ENCODE results near the gene VAMP4.
A peak's percentile ranks its signal among the peaks of the same experiment; 100 is the strongest.

The VAMP4 gene

GRCh38 chr1:171654942-171655745 is 86.7 kb downstream of the VAMP4 start:
- Histone ChIP-seq H3K4me2 (ENCODE audit: low read depth, low read length) (peak overlapping the region; percentile 23; the same call in 1 of the 2 replicates), H3F3A (ENCODE audit: insufficient read depth, low read length) (no peaks in the 10 kb centered on the region), H3K4me1 (ENCODE audit: low read length) (no peaks in the 10 kb centered on the region), H3K9ac (ENCODE audit: low read length) (no peak overlapping the region), H3K9me2 (replicated peaks; ENCODE audit: insufficient read depth, low read length) (no peaks in the 10 kb centered on the region), H2AFZ (ENCODE audit: low read length) (peak overlapping the region; percentile 43), H3K27me3 (replicated peaks; ENCODE audit: insufficient read depth, low read length) (no peaks in the 10 kb centered on the region), H3K79me2 (ENCODE audit: low read length) (no peaks in the 10 kb centered on the region), H3K4me3 (ENCODE audit: low read length) (no peak overlapping the region), H3K36me3 (replicated peaks; ENCODE audit: insufficient read depth, low read length) (no peaks in the 10 kb centered on the region), H4K20me1 (ENCODE audit: insufficient read depth, low read length) (no peaks in the 10 kb centered on the region), H3K9me3 (replicated peaks; ENCODE audit: insufficient read depth, low read length) (no peaks in the 10 kb centered on the region), H3K27ac (ENCODE audit: low read length) (no peak overlapping the region)
- TF ChIP-seq CTCF (IDR thresholded peaks at IDR 0.05; ENCODE audit: low read length) = peak; percentile 94
- no peak for TF ChIP-seq EZH2 (optimal IDR thresholded peaks at IDR 0.05; ENCODE audit: low read depth, low read length)
- no peak for TF ChIP-seq EZH2phosphoT487 (IDR thresholded peaks at IDR 0.05; ENCODE audit: low read length)
- peak; percentile 50 for DNase-seq

GRCh38 chr1:171654201-171654941 is 87.5 kb downstream of the VAMP4 start:
- H3K27ac ChIP-seq (ENCODE audit: low read length) = no peak overlapping the region
- no peaks in the 10 kb centered on the region for H3K9me3 ChIP-seq (replicated peaks; ENCODE audit: insufficient read depth, low read length)
- no peaks in the 10 kb centered on the region for H3K79me2 ChIP-seq (ENCODE audit: low read length)
- no peaks in the 10 kb centered on the region for H3F3A ChIP-seq (ENCODE audit: insufficient read depth, low read length)
- no peak overlapping the region for H3K9ac ChIP-seq (ENCODE audit: low read length)
- DNase-seq = no peak
- no peaks in the 10 kb centered on the region for H3K27me3 ChIP-seq (replicated peaks; ENCODE audit: insufficient read depth, low read length)
- H3K4me1 ChIP-seq (ENCODE audit: low read length) = no peaks in the 10 kb centered on the region
- no peaks in the 10 kb centered on the region for H4K20me1 ChIP-seq (ENCODE audit: insufficient read depth, low read length)
- no peak overlapping the region for H3K4me2 ChIP-seq (ENCODE audit: low read depth, low read length)
- TF ChIP-seq CTCF (IDR thresholded peaks at IDR 0.05; ENCODE audit: low read length) (no peak), EZH2phosphoT487 (IDR thresholded peaks at IDR 0.05; ENCODE audit: low read length) (no peak), EZH2 (optimal IDR thresholded peaks at IDR 0.05; ENCODE audit: low read depth, low read length) (no peak)
- no peak overlapping the region for H3K4me3 ChIP-seq (ENCODE audit: low read length)
- H3K9me2 ChIP-seq (replicated peaks; ENCODE audit: insufficient read depth, low read length) = no peaks in the 10 kb centered on the region
- no peaks in the 10 kb centered on the region for H3K36me3 ChIP-seq (replicated peaks; ENCODE audit: insufficient read depth, low read length)
- H2AFZ ChIP-seq (ENCODE audit: low read length) = no peak overlapping the region

GRCh38 chr1:171653796-171654195 is 88.1 kb downstream of the VAMP4 start:
- Histone ChIP-seq H3K9me3 (replicated peaks; ENCODE audit: insufficient read depth, low read length) (no peaks in the 10 kb centered on the region), H3K4me1 (ENCODE audit: low read length) (no peaks in the 10 kb centered on the region), H3F3A (ENCODE audit: insufficient read depth, low read length) (no peaks in the 10 kb centered on the region), H3K79me2 (ENCODE audit: low read length) (no peaks in the 10 kb centered on the region), H4K20me1 (ENCODE audit: insufficient read depth, low read length) (no peaks in the 10 kb centered on the region), H2AFZ (ENCODE audit: low read length) (no peak overlapping the region), H3K27me3 (replicated peaks; ENCODE audit: insufficient read depth, low read length) (no peaks in the 10 kb centered on the region), H3K27ac (ENCODE audit: low read length) (no peak overlapping the region), H3K4me3 (ENCODE audit: low read length) (no peak overlapping the region), H3K9ac (ENCODE audit: low read length) (no peak overlapping the region), H3K4me2 (ENCODE audit: low read depth, low read length) (no peak overlapping the region), H3K36me3 (replicated peaks; ENCODE audit: insufficient read depth, low read length) (no peaks in the 10 kb centered on the region), H3K9me2 (replicated peaks; ENCODE audit: insufficient read depth, low read length) (no peaks in the 10 kb centered on the region)
- TF ChIP-seq CTCF (IDR thresholded peaks at IDR 0.05; ENCODE audit: low read length) (no peak), EZH2 (optimal IDR thresholded peaks at IDR 0.05; ENCODE audit: low read depth, low read length) (no peak), EZH2phosphoT487 (IDR thresholded peaks at IDR 0.05; ENCODE audit: low read length) (no peak)
- no peak for DNase-seq

Data from MM.1S (cell line).